Thyroid gland (tissue), 4 donors: Measurements from ENCODE around the gene CLIP4. TPM values are rescaled to one million over a fixed set of nuclear protein-coding genes. Genes with fewer than 3 reads are reported as not detected.

Experiments used
- DNase-seq, 2 donors: peaks; one replicate each; pipeline ENCODE4 v3.0.0-alpha.2; 2019
- H3K27ac ChIP-seq, 3 donors: fragments of 200-600 bp; sonication (generic); 1 replicate in 2 of 3; 2 replicates in 1 of 3; pipeline ENCODE4 v1.5.1; 2016 to 2019; ENCODE audit warnings: mild to moderate bottlenecking in 1 of 3, moderate library complexity in 1 of 3
- H3K27me3 ChIP-seq: fragments of 200-600 bp; sonication (generic); one replicate; pipeline ENCODE4 v1.5.1; 2019
- H3K36me3 ChIP-seq, 2 donors: fragments of 200-600 bp; sonication (generic); one replicate each; pipeline ENCODE4 v1.5.1; 2016 to 2019
- H3K4me1 ChIP-seq, 2 donors: fragments of 200-600 bp; sonication (generic); one replicate each; pipeline ENCODE4 v1.5.1; 2017 to 2019
- H3K4me3 ChIP-seq, 3 donors: fragments of 200-600 bp; sonication (generic); replicated peaks in 1 of 3; 1 replicate in 2 of 3; 2 replicates in 1 of 3; pipeline ENCODE4 v1.5.1; 2016; ENCODE audit warnings: mild to moderate bottlenecking in 1 of 3
- H3K9me3 ChIP-seq: fragments of 200-600 bp; sonication (generic); one replicate; pipeline ENCODE4 v1.5.1; 2017
- CTCF ChIP-seq, 6 experiments: fragments of 200-600 bp in 3 of 6; fragments of 450-650 bp in 3 of 6; sonication (generic) in 3 of 6; IDR thresholded peaks; one replicate each; pipeline ENCODE4 v1.5.1; 2016 to 2019; ENCODE audit warnings: antibody characterized with exemption in 6 of 6, mild to moderate bottlenecking in 2 of 6, inconsistent platforms in 1 of 6, moderate library complexity in 1 of 6
- POLR2A ChIP-seq, 2 donors: fragments of 450-650 bp; IDR thresholded peaks; one replicate each; pipeline ENCODE4 v1.6.1; 2017; ENCODE audit warnings: antibody characterized with exemption in 2 of 2, mild to moderate bottlenecking in 2 of 2, moderate library complexity in 1 of 2
- WGBS, 2 donors: methylation state at CpG; one replicate each; pipeline ENCODE4 v1.1.5; 2017; 5-methylcytosine and 5-hydroxymethylcytosine counted together
- intact Hi-C: fragments of 100-400 bp; cut with DNase I; formaldehyde crosslinking; loops from one replicate; pipeline ENCODE4 v1.15.1; 2023
- total RNA-seq, 4 donors: library from RNA; depleted of rRNA; stranded (reverse); fragments of >200 nt; gene quantifications; one replicate each; pipeline ENCODE4 v1.2.3, GENCODE V29; 2016

The CLIP4 gene
- total RNA-seq, 4 donors from 2014 or later, result 148 to 398 (median 222) TPM

GRCh38 chr2:29108225-29108624, 7.0 kb upstream of the CLIP4 start:
- intact Hi-C loops, result no loop called here
- Histone ChIP-seq H3K9me3 (no peaks in the 10 kb centered on the region), H3K4me3 (no peak overlapping the region), H3K36me3 (no peaks in the 10 kb centered on the region), H3K27me3 (no peaks in the 10 kb centered on the region), H3K4me1 (peaks cover 0 to 6% of the 10 kb centered on the region in 2 donors), H3K27ac (no peak overlapping the region)
- 87 to 93% methylated on average over 8 of the region's 8 CpGs for WGBS, 2 donors
- DNase-seq, result no peak
- TF ChIP-seq POLR2A (IDR thresholded peaks at IDR 0.05), result no peak
- no peak for TF ChIP-seq CTCF (IDR thresholded peaks at IDR 0.05)

DNA sequence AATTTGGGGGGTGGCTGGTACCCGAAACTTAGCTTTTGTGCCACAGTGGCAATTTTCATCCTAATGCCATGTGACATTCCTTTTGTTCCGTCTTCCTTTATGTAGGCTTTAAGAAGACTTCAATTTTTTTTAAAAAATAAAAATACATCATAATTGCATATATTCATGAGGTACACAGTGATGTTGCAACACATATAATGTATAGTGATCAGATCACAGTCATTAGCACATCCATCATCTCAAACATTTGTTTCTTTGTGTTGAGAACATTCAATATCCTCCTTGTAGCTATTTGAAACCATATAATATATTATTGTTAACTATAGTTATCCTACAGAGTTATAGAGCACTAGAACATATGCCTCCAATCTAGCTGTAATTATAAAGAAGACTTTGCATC, 6.0 kb upstream of the CLIP4 start:
- no peak for DNase-seq
- Histone ChIP-seq H3K36me3 (no peaks in the 10 kb centered on the region), H3K9me3 (no peaks in the 10 kb centered on the region), H3K27me3 (no peaks in the 10 kb centered on the region), H3K27ac (no peak overlapping the region), H3K4me3 (no peak overlapping the region), H3K4me1 (peaks cover 8 to 16% of the 10 kb centered on the region in 2 donors)
- WGBS, 2 donors, result 96 to 100% methylated on average over 2 of the region's 2 CpGs
- intact Hi-C loops, result no loop called here
- TF ChIP-seq CTCF (IDR thresholded peaks at IDR 0.05), result no peak
- TF ChIP-seq POLR2A (IDR thresholded peaks at IDR 0.05), result no peak

DNA sequence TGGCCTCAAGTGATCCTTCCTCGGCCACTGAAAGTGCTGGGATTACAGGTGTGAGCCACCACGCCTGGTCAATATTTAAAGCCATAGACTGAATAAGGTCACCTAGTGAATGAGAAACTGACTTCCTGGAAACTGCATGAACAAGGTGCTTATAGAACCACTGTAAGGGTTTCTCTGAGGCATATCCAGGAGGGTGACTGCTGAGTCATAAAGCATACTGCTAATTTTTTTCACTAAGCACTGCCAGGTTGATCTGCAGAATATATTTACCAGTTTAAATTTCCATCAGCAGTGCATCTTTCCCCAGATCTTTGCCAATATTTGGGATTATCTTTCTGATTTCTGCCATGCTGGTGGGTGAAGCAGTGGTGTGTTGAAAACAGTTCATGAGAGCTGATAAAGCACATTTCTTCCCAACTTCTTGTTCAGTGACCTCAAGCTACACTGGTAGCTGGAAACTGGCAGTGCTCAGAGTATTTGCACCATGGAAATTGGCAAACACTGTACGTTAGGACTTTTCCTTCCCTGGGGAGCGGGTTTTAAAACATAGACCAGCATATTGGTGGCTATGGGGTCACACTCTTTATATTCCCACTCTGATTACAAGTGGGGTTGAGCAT, 4.2 kb upstream of the CLIP4 start:
- no peaks in the 10 kb centered on the region for H3K36me3 ChIP-seq
- no peak overlapping the region for H3K27ac ChIP-seq
- no peaks in the 10 kb centered on the region for H3K9me3 ChIP-seq
- TF ChIP-seq CTCF (IDR thresholded peaks at IDR 0.05), result no peak
- TF ChIP-seq POLR2A (IDR thresholded peaks at IDR 0.05), result no peak
- no peak for DNase-seq
- WGBS, 2 donors, result 78 to 83% methylated on average over 4 of the region's 4 CpGs
- intact Hi-C loops, result no loop called here
- H3K27me3 ChIP-seq, result no peaks in the 10 kb centered on the region
- no peak overlapping the region for H3K4me3 ChIP-seq
- peaks cover 16 to 22% of the 10 kb centered on the region in 2 donors for H3K4me1 ChIP-seq

GRCh38 chr2:29112379-29112778, 2.8 kb upstream of the CLIP4 start:
- H3K4me3 ChIP-seq, result no peak overlapping the region
- no peaks in the 10 kb centered on the region for H3K36me3 ChIP-seq
- H3K27me3 ChIP-seq, result no peaks in the 10 kb centered on the region
- intact Hi-C loops, result no loop called here
- H3K4me1 ChIP-seq, result peaks cover 23 to 31% of the 10 kb centered on the region in 2 donors
- DNase-seq, result no peak
- TF ChIP-seq POLR2A (IDR thresholded peaks at IDR 0.05), result no peak
- TF ChIP-seq CTCF (IDR thresholded peaks at IDR 0.05), result no peak
- H3K27ac ChIP-seq, result no peak overlapping the region
- no peaks in the 10 kb centered on the region for H3K9me3 ChIP-seq

DNA sequence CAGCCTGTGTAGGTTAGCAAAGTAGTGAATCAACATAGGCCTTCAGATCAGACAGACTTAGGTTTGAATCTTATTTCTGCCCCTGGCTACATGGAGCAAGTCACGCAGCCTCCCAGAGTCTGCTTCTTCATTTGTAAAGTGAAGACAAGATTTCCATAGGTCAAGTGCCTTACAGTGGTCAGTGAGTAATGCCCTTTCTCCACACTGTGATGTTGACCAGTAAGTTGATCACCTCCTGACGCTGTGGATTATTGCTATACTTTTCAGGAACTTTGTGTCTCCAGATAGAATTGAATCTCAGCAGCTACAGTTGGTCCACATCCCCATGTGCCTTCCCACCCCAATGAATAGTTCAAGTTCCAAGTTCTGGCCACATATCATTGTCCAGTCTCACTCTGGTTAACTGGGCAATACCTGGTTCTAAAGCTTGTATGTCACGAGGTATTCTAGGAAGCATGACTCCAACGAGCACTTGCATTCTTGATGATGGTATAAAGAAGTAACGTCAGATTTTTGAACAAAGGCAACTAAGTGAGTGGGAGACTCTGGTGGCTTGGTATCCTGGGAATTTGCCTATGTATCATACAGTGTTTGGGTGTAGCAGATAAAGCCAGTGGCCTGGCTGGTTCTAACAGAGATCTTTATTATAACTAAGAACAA, 2.1 kb upstream of the CLIP4 start:
- intact Hi-C loops, result no loop called here
- 82 to 91% methylated on average over 5 of the region's 5 CpGs for WGBS, 2 donors
- peaks cover 29 to 39% of the 10 kb centered on the region in 2 donors for H3K4me1 ChIP-seq
- H3K9me3 ChIP-seq, result no peaks in the 10 kb centered on the region
- H3K27ac ChIP-seq, result peak overlapping the region in 1 of 3 donors; percentile 97
- TF ChIP-seq CTCF (IDR thresholded peaks at IDR 0.05) (no peak), POLR2A (IDR thresholded peaks at IDR 0.05) (no peak)
- H3K4me3 ChIP-seq, result no peak overlapping the region
- H3K27me3 ChIP-seq, result no peaks in the 10 kb centered on the region
- H3K36me3 ChIP-seq, result no peaks in the 10 kb centered on the region
- no peak for DNase-seq
